Measurements from ENCODE around the gene PPP1R37. TPM values are rescaled to one million over a fixed set of nuclear protein-coding genes. Genes with fewer than 3 reads are reported as not detected.

PPP1R37 gene
- total and polyA plus RNA-seq, 2 of the 13 experiments (the other 11 are each of a cell fraction or from before 2014, with no cell fraction given): 9.0 to 14.3 TPM

GRCh38 chr19:45178262-45179071 is 85.5 kb downstream of the PPP1R37 start, which contains the start of gene BLOC1S3:
TSS of gene BLOC1S3 (plus strand) at chr19:45178784. CDS start at chr19:45179297, 513 bp downstream.
- Histone ChIP-seq H3K27me3 (ENCODE audit: control insufficient read depth in 1 of 2, insufficient read depth in 2 of 2, low read length in 2 of 2) (no peaks in the 10 kb centered on the region; a peak in 1 of 5 replicates), H3K4me2 (ENCODE audit: low read depth, low read length) (peak within 1 kb of the TSS; percentile 76), H2AFZ (ENCODE audit: low read length) (no peak within 1 kb of the TSS), H3K9me3 (ENCODE audit: low read length) (no peaks in the 10 kb centered on the region), H4K20me1 (ENCODE audit: insufficient read depth, low read length) (no peaks in the 10 kb centered on the region), H3K9ac (ENCODE audit: insufficient read depth, low read depth, low read length) (peak within 1 kb of the TSS; percentile 83), H3K36me3 (replicated peaks in 1 of 2; ENCODE audit: control insufficient read depth in 1 of 2, insufficient read depth in 2 of 2, low read length in 2 of 2) (no peaks in the 10 kb centered on the region), H3K4me1 (ENCODE audit: insufficient read depth, low read length) (peaks cover 46% of the 10 kb centered on the region), H3K79me2 (ENCODE audit: insufficient read depth, low read length) (peaks cover 17% of the 10 kb centered on the region), H3K27ac (ENCODE audit: extremely low read length, insufficient read depth, low read length) (peak within 1 kb of the TSS; percentile 79), H3K4me3 (replicated peaks in 1 of 3; ENCODE audit: insufficient read depth in 1 of 3, low read depth in 2 of 3, low read length in 3 of 3) (peak within 1 kb of the TSS; percentile 76 to 92 (median 87))
- ChIA-PET CTCF (ENCODE audit: low intra/inter-chr PET ratio, low total read pairs) (no interaction called here), POLR2A (interaction anchor here (0.8 to 3.4 kb wide), 17 partner anchors 9 to 291 kb away, joined by 3 to 29 read pairs (median 5); partner anchors contain the start of genes CLASRP, ERCC2, GEMIN7 and PPP1R37)
- peak; percentile 86 for ATAC-seq
- peak; percentile 100 for FAIRE-seq
- no TSS peak for BruUV-seq (replicated peaks)
- in situ Hi-C loops (cut with HindIII; ENCODE audit: extremely low pct_ligation_motif_present, low pct_unique_long_range_greater_than_20kb): no loop called here
- intact Hi-C loops (cut with micrococcal nuclease; ENCODE audit: unreplicated experiment): no loop called here
- WGBS (ENCODE audit: low lambda C conversion rate): 1% methylated on average over 43 of the region's 51 CpGs
- DNase-seq (ENCODE audit: low spot score): peak; percentile 100
- TF ChIP-seq ZFP90 (CRISPR knock-in tag; IDR thresholded peaks at IDR 0.05; ENCODE audit: borderline replicate concordance) (peak; percentile 81), ZSCAN5A (CRISPR knock-in tag; IDR thresholded peaks at IDR 0.05; ENCODE audit: borderline replicate concordance) (no peak), GMEB2 (CRISPR knock-in tag; IDR thresholded peaks at IDR 0.05; ENCODE audit: low read depth) (no peak; the same call in 1 of the 2 replicates), ZNF644 (CRISPR knock-in tag; IDR thresholded peaks at IDR 0.05; ENCODE audit: low read depth) (no peak), SP1 (IDR thresholded peaks at IDR 0.05) (no peak; the same call in 1 of the 2 replicates), SP1 (CRISPR knock-in tag; IDR thresholded peaks at IDR 0.05) (peak; percentile 92), SETDB1 (CRISPR knock-in tag; IDR thresholded peaks at IDR 0.05; ENCODE audit: borderline replicate concordance) (no peak), HOXA3 (CRISPR knock-in tag; IDR thresholded peaks at IDR 0.05) (peak; percentile 73), MTERF4 (CRISPR knock-in tag; IDR thresholded peaks at IDR 0.05) (peak; percentile 64; the same call in 1 of the 2 replicates), BHLHE40 (IDR thresholded peaks at IDR 0.05; ENCODE audit: low read length) (peak; percentile 73), ZNF724P (CRISPR knock-in tag; IDR thresholded peaks at IDR 0.05; ENCODE audit: borderline replicate concordance) (0 out of 2 replicates have a peak, but pooled peaks have one; percentile 26), NFRKB (IDR thresholded peaks at IDR 0.05) (no peak), NFYC (CRISPR knock-in tag; IDR thresholded peaks at IDR 0.05) (peak; percentile 91), PHF8 (CRISPR knock-in tag; IDR thresholded peaks at IDR 0.05) (peak; percentile 65)
- TF ChIP-seq, protein P1, sequence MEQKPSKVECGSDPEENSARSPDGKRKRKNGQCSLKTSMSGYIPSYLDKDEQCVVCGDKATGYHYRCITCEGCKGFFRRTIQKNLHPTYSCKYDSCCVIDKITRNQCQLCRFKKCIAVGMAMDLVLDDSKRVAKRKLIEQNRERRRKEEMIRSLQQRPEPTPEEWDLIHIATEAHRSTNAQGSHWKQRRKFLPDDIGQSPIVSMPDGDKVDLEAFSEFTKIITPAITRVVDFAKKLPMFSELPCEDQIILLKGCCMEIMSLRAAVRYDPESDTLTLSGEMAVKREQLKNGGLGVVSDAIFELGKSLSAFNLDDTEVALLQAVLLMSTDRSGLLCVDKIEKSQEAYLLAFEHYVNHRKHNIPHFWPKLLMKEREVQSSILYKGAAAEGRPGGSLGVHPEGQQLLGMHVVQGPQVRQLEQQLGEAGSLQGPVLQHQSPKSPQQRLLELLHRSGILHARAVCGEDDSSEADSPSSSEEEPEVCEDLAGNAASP (CRISPR knock-in tag; IDR thresholded peaks at IDR 0.05; ENCODE audit: borderline replicate concordance): peak; percentile 38; the same call in 1 of the 2 replicates
- TF ChIP-seq, protein P2, sequence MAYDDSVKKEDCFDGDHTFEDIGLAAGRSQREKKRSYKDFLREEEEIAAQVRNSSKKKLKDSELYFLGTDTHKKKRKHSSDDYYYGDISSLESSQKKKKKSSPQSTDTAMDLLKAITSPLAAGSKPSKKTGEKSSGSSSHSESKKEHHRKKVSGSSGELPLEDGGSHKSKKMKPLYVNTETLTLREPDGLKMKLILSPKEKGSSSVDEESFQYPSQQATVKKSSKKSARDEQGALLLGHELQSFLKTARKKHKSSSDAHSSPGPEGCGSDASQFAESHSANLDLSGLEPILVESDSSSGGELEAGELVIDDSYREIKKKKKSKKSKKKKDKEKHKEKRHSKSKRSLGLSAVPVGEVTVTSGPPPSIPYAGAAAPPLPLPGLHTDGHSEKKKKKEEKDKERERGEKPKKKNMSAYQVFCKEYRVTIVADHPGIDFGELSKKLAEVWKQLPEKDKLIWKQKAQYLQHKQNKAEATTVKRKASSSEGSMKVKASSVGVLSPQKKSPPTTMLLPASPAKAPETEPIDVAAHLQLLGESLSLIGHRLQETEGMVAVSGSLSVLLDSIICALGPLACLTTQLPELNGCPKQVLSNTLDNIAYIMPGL (CRISPR knock-in tag; IDR thresholded peaks at IDR 0.05; ENCODE audit: borderline replicate concordance in 1 of 2, low read depth in 1 of 2): peak in 1 of 2 experiments; percentile 38; a peak in 1 of 4 replicates

Measured in HepG2 (cell line).